DMS 273 (cell line): ENCODE data around the gene ASF1B.

ENCODE experiments used
- DNase-seq: peaks from one replicate; lab custom pipeline; 2025; ENCODE audit not compliant: unreplicated experiment; lab: John Stamatoyannopoulos, UW

The ASF1B gene

GRCh38 chr19:14088634-14089411 is 47.6 kb downstream of the ASF1B start:
- DNase-seq, result no peak

GRCh38 chr19:14086098-14086497 is 50.3 kb downstream of the ASF1B start:
- DNase-seq, result no peak

GRCh38 chr19:14085309-14085995 is 50.9 kb downstream of the ASF1B start, which contains the start of gene C19orf67:
C19orf67 (minus strand) TSS chr19:14085783; CDS start chr19:14085627, 156 bp downstream.
- DNase-seq, result no peak

GRCh38 chr19:14082675-14082960 is 53.8 kb downstream of the ASF1B start:
- DNase-seq, result no peak

GRCh38 chr19:14081797-14082674 is 54.4 kb downstream of the ASF1B start:
- DNase-seq, result no peak

GRCh38 chr19:14080887-14081796 is 55.2 kb downstream of the ASF1B start:
- DNase-seq, result peak; percentile 100

- no peak for DNase-seq
Observed at GRCh38 chr19:14078411-14078810, 58.0 kb downstream of the ASF1B start.

GRCh38 chr19:14073925-14074838 is 62.2 kb downstream of the ASF1B start:
- DNase-seq, result peak; percentile 70

- DNase-seq, result peak; percentile 95
Observed at GRCh38 chr19:14073261-14073924, 63.0 kb downstream of the ASF1B start.

- DNase-seq, result peak; percentile 69
Observed at GRCh38 chr19:14072535-14073260, 63.7 kb downstream of the ASF1B start, which contains the start of gene MISP3. MISP3 (plus strand) TSS chr19:14072786; CDS start chr19:14073310, 524 bp downstream.

GRCh38 chr19:14070268-14071050 is 65.9 kb downstream of the ASF1B start:
- no peak for DNase-seq
